ENCODE results near the gene NTF3.

NTF3 gene

GRCh38 chr12:5485454-5485853 is 53.5 kb downstream of the NTF3 start:
- H3K27me3 ChIP-seq (replicated peaks; ENCODE audit: control insufficient read depth, insufficient read depth, low read length, poor library complexity, severe bottlenecking) = no peaks in the 10 kb centered on the region
- H3K4me3 ChIP-seq (ENCODE audit: insufficient read depth, low read depth, low read length, poor library complexity, severe bottlenecking) = no peak overlapping the region
- H3K9me3 ChIP-seq (ENCODE audit: control insufficient read depth, low read length) = no peaks in the 10 kb centered on the region
- no peaks in the 10 kb centered on the region for H3K36me3 ChIP-seq (ENCODE audit: control insufficient read depth, insufficient read depth, low read length)
- no peaks in the 10 kb centered on the region for H3K4me1 ChIP-seq (ENCODE audit: control insufficient read depth, insufficient read depth, low read length, poor library complexity, severe bottlenecking)
- no peak for DNase-seq
- H3K27ac ChIP-seq (ENCODE audit: insufficient read depth, low read length, poor library complexity, severe bottlenecking) = no peak overlapping the region

GRCh38 chr12:5487076-5487475 is 55.2 kb downstream of the NTF3 start:
- Histone ChIP-seq H3K36me3 (ENCODE audit: control insufficient read depth, insufficient read depth, low read length) (no peaks in the 10 kb centered on the region), H3K4me1 (ENCODE audit: control insufficient read depth, insufficient read depth, low read length, poor library complexity, severe bottlenecking) (no peaks in the 10 kb centered on the region), H3K27me3 (replicated peaks; ENCODE audit: control insufficient read depth, insufficient read depth, low read length, poor library complexity, severe bottlenecking) (no peaks in the 10 kb centered on the region), H3K27ac (ENCODE audit: insufficient read depth, low read length, poor library complexity, severe bottlenecking) (no peak overlapping the region), H3K4me3 (ENCODE audit: insufficient read depth, low read depth, low read length, poor library complexity, severe bottlenecking) (no peak overlapping the region), H3K9me3 (ENCODE audit: control insufficient read depth, low read length) (no peaks in the 10 kb centered on the region)
- no peak for DNase-seq

- Histone ChIP-seq H3K27ac (ENCODE audit: insufficient read depth, low read length, poor library complexity, severe bottlenecking) (no peak overlapping the region), H3K9me3 (ENCODE audit: control insufficient read depth, low read length) (no peaks in the 10 kb centered on the region), H3K27me3 (replicated peaks; ENCODE audit: control insufficient read depth, insufficient read depth, low read length, poor library complexity, severe bottlenecking) (no peaks in the 10 kb centered on the region), H3K4me3 (ENCODE audit: insufficient read depth, low read depth, low read length, poor library complexity, severe bottlenecking) (no peak overlapping the region), H3K4me1 (ENCODE audit: control insufficient read depth, insufficient read depth, low read length, poor library complexity, severe bottlenecking) (no peaks in the 10 kb centered on the region), H3K36me3 (ENCODE audit: control insufficient read depth, insufficient read depth, low read length) (no peaks in the 10 kb centered on the region)
- no peak for DNase-seq
Observed at GRCh38 chr12:5487948-5488625, 56.2 kb downstream of the NTF3 start.

GRCh38 chr12:5488626-5488955 is 56.7 kb downstream of the NTF3 start:
- Histone ChIP-seq H3K36me3 (ENCODE audit: control insufficient read depth, insufficient read depth, low read length) (no peaks in the 10 kb centered on the region), H3K27ac (ENCODE audit: insufficient read depth, low read length, poor library complexity, severe bottlenecking) (no peak overlapping the region), H3K4me1 (ENCODE audit: control insufficient read depth, insufficient read depth, low read length, poor library complexity, severe bottlenecking) (no peaks in the 10 kb centered on the region), H3K4me3 (ENCODE audit: insufficient read depth, low read depth, low read length, poor library complexity, severe bottlenecking) (no peak overlapping the region), H3K9me3 (ENCODE audit: control insufficient read depth, low read length) (no peaks in the 10 kb centered on the region), H3K27me3 (replicated peaks; ENCODE audit: control insufficient read depth, insufficient read depth, low read length, poor library complexity, severe bottlenecking) (no peaks in the 10 kb centered on the region)
- no peak for DNase-seq

- Histone ChIP-seq H3K9me3 (ENCODE audit: control insufficient read depth, low read length) (no peaks in the 10 kb centered on the region), H3K4me1 (ENCODE audit: control insufficient read depth, insufficient read depth, low read length, poor library complexity, severe bottlenecking) (no peaks in the 10 kb centered on the region), H3K27ac (ENCODE audit: insufficient read depth, low read length, poor library complexity, severe bottlenecking) (no peak overlapping the region), H3K36me3 (ENCODE audit: control insufficient read depth, insufficient read depth, low read length) (no peaks in the 10 kb centered on the region), H3K4me3 (ENCODE audit: insufficient read depth, low read depth, low read length, poor library complexity, severe bottlenecking) (no peak overlapping the region), H3K27me3 (replicated peaks; ENCODE audit: control insufficient read depth, insufficient read depth, low read length, poor library complexity, severe bottlenecking) (no peaks in the 10 kb centered on the region)
- no peak for DNase-seq
Observed at GRCh38 chr12:5489017-5489416, 57.1 kb downstream of the NTF3 start.

GRCh38 chr12:5489760-5490406 is 58.0 kb downstream of the NTF3 start:
- DNase-seq = no peak

GRCh38 chr12:5492562-5492961 is 60.7 kb downstream of the NTF3 start:
- Histone ChIP-seq H3K27me3 (replicated peaks; ENCODE audit: control insufficient read depth, insufficient read depth, low read length, poor library complexity, severe bottlenecking) (no peaks in the 10 kb centered on the region), H3K9me3 (ENCODE audit: control insufficient read depth, low read length) (no peaks in the 10 kb centered on the region), H3K27ac (ENCODE audit: insufficient read depth, low read length, poor library complexity, severe bottlenecking) (no peak overlapping the region), H3K4me1 (ENCODE audit: control insufficient read depth, insufficient read depth, low read length, poor library complexity, severe bottlenecking) (no peaks in the 10 kb centered on the region), H3K36me3 (ENCODE audit: control insufficient read depth, insufficient read depth, low read length) (no peaks in the 10 kb centered on the region), H3K4me3 (ENCODE audit: insufficient read depth, low read depth, low read length, poor library complexity, severe bottlenecking) (no peak overlapping the region)
- DNase-seq = no peak

More at GRCh38 chr12:5489760-5490406, 58.0 kb downstream of the NTF3 start:
- H3K4me3 ChIP-seq (ENCODE audit: insufficient read depth, low read depth, low read length, poor library complexity, severe bottlenecking) = no peak overlapping the region
- H3K4me1 ChIP-seq (ENCODE audit: control insufficient read depth, insufficient read depth, low read length, poor library complexity, severe bottlenecking) = no peaks in the 10 kb centered on the region
- no peaks in the 10 kb centered on the region for H3K27me3 ChIP-seq (replicated peaks; ENCODE audit: control insufficient read depth, insufficient read depth, low read length, poor library complexity, severe bottlenecking)
- H3K9me3 ChIP-seq (ENCODE audit: control insufficient read depth, low read length) = no peaks in the 10 kb centered on the region
- H3K36me3 ChIP-seq (ENCODE audit: control insufficient read depth, insufficient read depth, low read length) = no peaks in the 10 kb centered on the region
- no peak overlapping the region for H3K27ac ChIP-seq (ENCODE audit: insufficient read depth, low read length, poor library complexity, severe bottlenecking)

- Histone ChIP-seq H3K9me3 (ENCODE audit: control insufficient read depth, low read length) (no peaks in the 10 kb centered on the region), H3K4me1 (ENCODE audit: control insufficient read depth, insufficient read depth, low read length, poor library complexity, severe bottlenecking) (no peaks in the 10 kb centered on the region), H3K27me3 (replicated peaks; ENCODE audit: control insufficient read depth, insufficient read depth, low read length, poor library complexity, severe bottlenecking) (no peaks in the 10 kb centered on the region), H3K4me3 (ENCODE audit: insufficient read depth, low read depth, low read length, poor library complexity, severe bottlenecking) (no peak overlapping the region), H3K36me3 (ENCODE audit: control insufficient read depth, insufficient read depth, low read length) (no peaks in the 10 kb centered on the region), H3K27ac (ENCODE audit: insufficient read depth, low read length, poor library complexity, severe bottlenecking) (no peak overlapping the region)
- no peak for DNase-seq
Observed at GRCh38 chr12:5493018-5493417, 61.1 kb downstream of the NTF3 start.

- Histone ChIP-seq H3K9me3 (ENCODE audit: control insufficient read depth, low read length) (no peaks in the 10 kb centered on the region), H3K4me3 (ENCODE audit: insufficient read depth, low read depth, low read length, poor library complexity, severe bottlenecking) (no peak overlapping the region), H3K27me3 (replicated peaks; ENCODE audit: control insufficient read depth, insufficient read depth, low read length, poor library complexity, severe bottlenecking) (no peaks in the 10 kb centered on the region), H3K4me1 (ENCODE audit: control insufficient read depth, insufficient read depth, low read length, poor library complexity, severe bottlenecking) (no peaks in the 10 kb centered on the region), H3K36me3 (ENCODE audit: control insufficient read depth, insufficient read depth, low read length) (no peaks in the 10 kb centered on the region), H3K27ac (ENCODE audit: insufficient read depth, low read length, poor library complexity, severe bottlenecking) (no peak overlapping the region)
- no peak for DNase-seq
Observed at GRCh38 chr12:5494343-5494742, 62.4 kb downstream of the NTF3 start.

GRCh38 chr12:5497329-5498053 is 65.6 kb downstream of the NTF3 start:
- Histone ChIP-seq H3K36me3 (ENCODE audit: control insufficient read depth, insufficient read depth, low read length) (no peaks in the 10 kb centered on the region), H3K27me3 (replicated peaks; ENCODE audit: control insufficient read depth, insufficient read depth, low read length, poor library complexity, severe bottlenecking) (no peaks in the 10 kb centered on the region), H3K9me3 (ENCODE audit: control insufficient read depth, low read length) (no peaks in the 10 kb centered on the region), H3K4me1 (ENCODE audit: control insufficient read depth, insufficient read depth, low read length, poor library complexity, severe bottlenecking) (no peaks in the 10 kb centered on the region), H3K27ac (ENCODE audit: insufficient read depth, low read length, poor library complexity, severe bottlenecking) (no peak overlapping the region), H3K4me3 (ENCODE audit: insufficient read depth, low read depth, low read length, poor library complexity, severe bottlenecking) (no peak overlapping the region)
- no peak for DNase-seq
